Activated naive CD4-positive, alpha-beta T cell treated with anti-CD3 and anti-CD28 coated beads for 36 hours (primary cell): ENCODE data around the gene MYO1B. TPM values are rescaled to one million over a fixed set of nuclear protein-coding genes. Genes with fewer than 3 reads are reported as not detected.

Source experiments
- CTCF ChIA-PET: fragments of 350-600 bp; sonication (Branson Sonifier 250); formaldehyde crosslinking; loops from one replicate; lab custom pipeline; 2021; ENCODE audit warnings: antibody characterized with exemption; lab: Charles Lee
- DNase-seq: peaks from one replicate; pipeline ENCODE4 v3.0.0-alpha.2; 2020
- H3K27ac Mint-ChIP-seq: one replicate; pipeline ENCODE4 v1.8.0; 2021; ENCODE audit warnings: mild to moderate bottlenecking, mixed read lengths
- H3K27me3 Mint-ChIP-seq: one replicate; pipeline ENCODE4 v1.8.0; 2021; ENCODE audit warnings: low read depth, mixed read lengths
- H3K36me3 Mint-ChIP-seq: one replicate; pipeline ENCODE4 v1.8.0; 2021; ENCODE audit warnings: low read depth, mixed read lengths
- H3K4me1 Mint-ChIP-seq: one replicate; pipeline ENCODE4 v1.8.0; 2021; ENCODE audit warnings: low read depth, mixed read lengths
- H3K4me3 Mint-ChIP-seq: one replicate; pipeline ENCODE4 v1.8.0; 2021; ENCODE audit warnings: mild to moderate bottlenecking, moderate library complexity, mixed read lengths
- H3K9me3 Mint-ChIP-seq: one replicate; pipeline ENCODE4 v1.8.0; 2021; ENCODE audit warnings: mixed read lengths
- intact Hi-C: fragments of 100-400 bp; cut with micrococcal nuclease; formaldehyde crosslinking; loops from one replicate; pipeline ENCODE4 v1.15.1; 2023
- total RNA-seq, 2 experiments: library from RNA; stranded (reverse); gene quantifications; one replicate each; pipeline ENCODE4 v1.2.3, GENCODE V29; 2021

MYO1B gene
- total RNA-seq, 2 experiments from 2014 or later: 39.2 to 40.5 TPM

DNA sequence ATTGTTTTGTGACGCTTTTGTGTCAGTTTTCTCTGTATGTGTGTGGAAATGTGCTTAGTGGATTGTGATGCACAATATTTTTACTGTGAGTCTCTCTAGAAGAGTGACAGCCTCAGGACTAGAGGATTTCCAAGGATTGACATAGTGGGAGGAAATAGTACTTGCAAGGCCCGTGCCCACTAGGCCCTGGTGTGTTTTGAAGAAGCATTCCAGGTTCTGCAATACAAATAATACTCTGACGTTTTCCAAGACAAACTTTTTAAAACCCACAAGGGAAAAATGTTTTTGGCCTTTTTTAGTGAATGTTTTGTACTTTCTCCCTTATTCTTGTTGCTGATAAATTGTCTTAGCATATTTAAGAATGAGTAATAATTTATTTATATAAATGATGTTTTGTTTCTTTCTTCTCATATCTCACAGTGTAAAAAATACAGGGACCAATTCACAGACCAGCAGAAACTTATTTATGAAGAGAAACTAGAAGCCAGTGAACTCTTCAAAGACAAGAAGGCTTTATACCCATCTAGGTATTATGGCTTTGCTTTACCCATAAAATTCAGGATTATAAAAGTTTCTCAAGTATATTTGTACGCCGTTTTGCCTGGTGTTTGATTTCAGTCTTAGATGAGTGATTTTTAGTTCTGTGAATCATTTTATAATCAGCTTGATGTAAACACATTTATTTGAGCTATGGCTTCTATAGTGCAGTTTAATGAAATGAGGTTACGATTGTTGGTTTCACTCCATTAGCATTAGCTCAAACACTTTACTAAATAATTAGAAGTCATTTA lies 165.6 kb downstream of the MYO1B start:
- no peak for DNase-seq
- CTCF ChIA-PET: no interaction called here
- Mint-ChIP-seq H3K4me1 (no peaks in the 10 kb centered on the region), H3K9me3 (no peaks in the 10 kb centered on the region), H3K36me3 (peaks cover 22% of the 10 kb centered on the region), H3K27me3 (no peaks in the 10 kb centered on the region), H3K27ac (no peak overlapping the region), H3K4me3 (no peak overlapping the region)
- intact Hi-C loops: no loop called here

DNA sequence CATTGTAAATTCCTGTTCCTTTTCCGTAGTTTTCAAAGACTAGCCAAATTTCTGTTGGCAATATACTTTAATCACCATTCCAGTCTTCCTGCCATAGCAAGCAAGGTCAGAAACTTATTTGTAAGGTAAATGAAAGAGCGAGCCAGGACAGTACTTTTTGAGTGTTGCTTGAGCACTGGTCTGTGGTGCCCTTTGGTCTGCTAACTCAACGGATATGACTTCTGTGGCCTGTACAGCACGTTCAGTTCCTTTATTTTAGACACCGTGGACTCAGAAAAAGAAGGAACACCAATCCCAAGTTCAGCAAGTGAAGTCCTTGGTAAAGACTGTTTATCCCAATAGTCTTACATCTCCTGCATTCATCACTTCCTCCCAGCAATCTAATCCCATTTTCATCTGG lies 166.3 kb downstream of the MYO1B start:
- H3K9me3 Mint-ChIP-seq: no peaks in the 10 kb centered on the region
- CTCF ChIA-PET: interaction anchor here (0.5 kb wide), 1 partner anchor 310 kb away, joined by 3 read pairs; no protein-coding TSS in a partner anchor

DNA sequence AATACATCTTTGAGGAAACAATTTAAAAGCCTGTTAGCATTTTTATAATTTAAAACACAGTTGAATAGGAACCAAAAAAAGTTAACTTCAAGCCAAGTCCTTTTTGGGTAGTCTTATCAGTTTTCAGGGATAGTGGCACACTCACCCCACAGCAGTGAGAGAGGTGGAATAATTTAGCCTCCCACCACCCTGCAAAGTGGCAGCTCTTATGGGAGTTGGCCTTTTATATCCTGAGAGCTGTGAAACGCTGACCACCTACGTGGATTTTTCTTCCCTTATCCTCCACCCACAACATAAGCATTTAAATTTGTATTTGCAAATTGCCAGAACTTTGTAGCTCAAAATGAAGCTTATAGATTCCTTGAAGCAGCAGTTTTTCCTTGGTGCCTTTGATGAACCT lies 167.1 kb downstream of the MYO1B start:
- no peaks in the 10 kb centered on the region for H3K27me3 Mint-ChIP-seq
- DNase-seq: no peak
- H3K27ac Mint-ChIP-seq: no peak overlapping the region

More for the DNA sequence above, 166.3 kb downstream of the MYO1B start:
- Mint-ChIP-seq H3K27me3 (no peaks in the 10 kb centered on the region), H3K36me3 (peaks cover 26% of the 10 kb centered on the region), H3K27ac (no peak overlapping the region), H3K4me1 (peaks cover 3% of the 10 kb centered on the region), H3K4me3 (no peak overlapping the region)
- DNase-seq: no peak
- intact Hi-C loops: no loop called here

DNA sequence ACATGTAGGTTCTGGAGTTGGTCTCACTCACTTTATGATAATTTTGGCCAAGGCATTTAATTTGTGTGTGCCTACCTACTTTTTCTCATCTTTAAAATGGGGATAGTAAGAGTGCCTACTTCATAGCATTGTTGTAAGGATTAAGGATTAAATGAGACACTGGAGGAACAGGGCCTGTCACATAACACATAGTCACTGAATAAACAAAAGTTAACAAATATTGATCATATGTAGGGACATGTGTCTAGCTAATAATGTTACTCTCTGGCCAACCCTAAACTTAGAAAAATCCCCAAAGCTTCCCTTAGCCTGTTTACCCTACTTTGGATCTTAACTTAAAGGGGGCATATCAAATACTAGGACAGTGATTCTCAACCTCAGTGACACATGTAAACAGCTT lies 169.9 kb downstream of the MYO1B start:
- H3K4me1 Mint-ChIP-seq: peaks cover 6% of the 10 kb centered on the region
- no peaks in the 10 kb centered on the region for H3K9me3 Mint-ChIP-seq
- no peaks in the 10 kb centered on the region for H3K27me3 Mint-ChIP-seq
- no peak overlapping the region for H3K27ac Mint-ChIP-seq
- DNase-seq: no peak
- peaks cover 20% of the 10 kb centered on the region for H3K36me3 Mint-ChIP-seq
- no peak overlapping the region for H3K4me3 Mint-ChIP-seq
- CTCF ChIA-PET: interaction anchor here (0.6 kb wide), 1 partner anchor 360 kb away, joined by 4 read pairs; no protein-coding TSS in a partner anchor
- intact Hi-C loops: no loop called here

More for the DNA sequence above, 167.1 kb downstream of the MYO1B start:
- Mint-ChIP-seq H3K4me3 (no peak overlapping the region), H3K36me3 (peaks cover 27% of the 10 kb centered on the region), H3K4me1 (peaks cover 6% of the 10 kb centered on the region), H3K9me3 (no peaks in the 10 kb centered on the region)
- intact Hi-C loops: no loop called here
- CTCF ChIA-PET: interaction anchor here (1.0 kb wide), 1 partner anchor 89 kb away, joined by 3 read pairs; no protein-coding TSS in a partner anchor

DNA sequence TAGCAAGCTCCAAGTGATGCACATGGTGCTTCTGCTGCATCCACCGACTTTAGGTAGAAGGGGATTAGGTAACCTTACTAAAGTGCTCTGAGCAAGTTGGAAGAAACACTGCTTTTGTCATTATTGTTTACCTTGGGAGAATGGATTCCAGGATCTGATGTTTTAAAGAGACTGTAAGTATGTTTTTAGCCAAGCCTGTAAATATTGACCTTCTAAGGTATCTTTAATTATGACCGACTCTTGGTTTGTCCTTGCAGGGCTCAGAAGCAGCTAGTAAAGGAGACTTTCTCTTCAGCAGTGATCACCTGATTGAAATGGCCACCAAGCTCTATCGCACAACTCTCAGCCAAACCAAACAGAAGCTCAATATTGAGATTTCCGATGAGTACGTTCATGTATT lies 170.7 kb downstream of the MYO1B start:
- no peaks in the 10 kb centered on the region for H3K9me3 Mint-ChIP-seq
- H3K4me1 Mint-ChIP-seq: peaks cover 6% of the 10 kb centered on the region
- no peaks in the 10 kb centered on the region for H3K27me3 Mint-ChIP-seq
- intact Hi-C loops: no loop called here
- no peak overlapping the region for H3K4me3 Mint-ChIP-seq
- no peak for DNase-seq
- CTCF ChIA-PET: no interaction called here
- H3K27ac Mint-ChIP-seq: no peak overlapping the region
- H3K36me3 Mint-ChIP-seq: peaks cover 17% of the 10 kb centered on the region

DNA sequence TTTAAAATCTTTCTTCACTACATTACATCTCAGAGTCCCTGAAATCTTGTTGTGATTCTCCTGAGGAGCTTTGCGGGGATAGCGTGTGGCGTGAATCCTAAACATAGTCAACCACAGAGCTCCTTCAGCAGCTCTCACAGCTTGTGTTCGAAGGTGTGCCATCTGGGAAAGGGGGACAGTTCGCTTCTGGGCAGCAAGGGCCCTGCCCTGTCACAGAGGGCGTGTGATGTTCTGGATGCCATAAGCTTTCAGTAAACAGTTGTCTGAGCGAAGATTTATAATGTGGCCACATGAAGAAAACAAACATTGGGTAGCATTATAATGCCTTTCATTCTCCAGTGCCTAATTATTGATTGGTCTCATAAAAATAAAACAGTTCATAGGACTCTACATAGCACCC lies 172.5 kb downstream of the MYO1B start:
- Mint-ChIP-seq H3K27me3 (no peaks in the 10 kb centered on the region), H3K27ac (no peak overlapping the region), H3K36me3 (peaks cover 17% of the 10 kb centered on the region), H3K9me3 (no peaks in the 10 kb centered on the region), H3K4me3 (no peak overlapping the region), H3K4me1 (peaks cover 6% of the 10 kb centered on the region)
- intact Hi-C loops: no loop called here
- CTCF ChIA-PET: no interaction called here
- DNase-seq: no peak

DNA sequence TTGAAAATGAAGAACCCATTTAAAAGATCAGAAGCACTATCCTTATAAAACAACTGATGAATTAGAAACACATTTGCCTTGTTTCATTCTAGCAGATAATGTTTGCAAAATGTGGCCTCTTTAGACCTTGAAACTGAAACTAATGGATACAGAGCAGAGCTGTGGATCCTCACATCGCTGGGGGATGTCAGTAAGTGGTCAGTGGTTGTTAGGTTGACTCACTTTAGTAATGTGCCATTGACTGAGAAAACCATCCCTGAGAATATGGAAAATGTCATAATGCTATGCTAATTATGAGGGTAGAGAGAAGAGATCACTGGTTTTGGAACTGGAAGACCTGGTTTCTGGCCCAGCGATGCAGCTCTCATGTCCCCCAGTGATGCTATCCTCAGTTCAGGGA lies 176.7 kb downstream of the MYO1B start:
- Mint-ChIP-seq H3K27me3 (no peaks in the 10 kb centered on the region), H3K9me3 (no peaks in the 10 kb centered on the region), H3K36me3 (peaks cover 1% of the 10 kb centered on the region), H3K27ac (no peak overlapping the region), H3K4me3 (no peak overlapping the region), H3K4me1 (peaks cover 2% of the 10 kb centered on the region)
- intact Hi-C loops: no loop called here
- no peak for DNase-seq
- CTCF ChIA-PET: no interaction called here

DNA sequence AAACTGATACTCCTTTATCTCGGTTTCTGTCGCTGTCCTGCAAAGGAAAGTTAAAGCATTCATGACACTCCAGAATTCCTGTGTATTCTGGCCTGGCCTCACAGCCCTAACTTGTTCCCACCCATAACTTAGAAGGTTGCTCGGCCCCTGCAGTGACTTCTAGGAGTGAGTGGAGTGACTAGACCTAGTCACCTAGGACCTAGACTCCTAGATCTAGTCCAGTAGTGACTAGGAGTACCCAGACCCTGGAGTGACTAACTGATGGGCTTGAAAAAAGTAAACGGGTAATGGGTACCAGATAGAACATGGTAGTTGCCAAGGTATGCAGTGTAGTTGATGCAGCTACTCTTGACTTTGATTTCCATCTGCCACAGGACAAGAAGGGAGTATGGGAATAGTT lies 181.8 kb downstream of the MYO1B start:
- Mint-ChIP-seq H3K27ac (no peak overlapping the region), H3K27me3 (no peaks in the 10 kb centered on the region), H3K9me3 (no peaks in the 10 kb centered on the region), H3K4me1 (no peaks in the 10 kb centered on the region), H3K36me3 (no peaks in the 10 kb centered on the region), H3K4me3 (no peak overlapping the region)
- CTCF ChIA-PET: no interaction called here
- no peak for DNase-seq
- intact Hi-C loops: no loop called here

DNA sequence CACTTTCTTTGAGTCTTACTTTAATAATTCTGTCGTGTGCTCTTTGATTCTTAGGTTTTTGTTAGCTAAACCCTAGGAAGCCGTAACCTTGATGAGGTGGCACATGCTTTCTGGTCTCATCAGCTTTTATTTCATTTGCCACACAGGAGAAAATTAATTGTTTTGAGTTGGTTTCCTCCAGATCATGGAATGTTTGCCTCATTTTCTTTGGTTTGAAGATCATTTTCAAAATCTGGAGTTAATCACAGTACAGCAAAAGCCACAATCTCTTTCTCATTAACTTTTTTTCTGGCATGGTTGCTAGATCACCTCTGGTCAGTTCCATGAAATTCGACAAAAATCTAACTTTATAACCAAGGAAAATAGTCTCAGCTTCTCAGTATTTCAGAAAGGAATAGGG lies 182.9 kb downstream of the MYO1B start:
- Mint-ChIP-seq H3K4me3 (no peak overlapping the region), H3K36me3 (no peaks in the 10 kb centered on the region), H3K4me1 (no peaks in the 10 kb centered on the region), H3K9me3 (no peaks in the 10 kb centered on the region), H3K27ac (no peak overlapping the region), H3K27me3 (no peaks in the 10 kb centered on the region)
- CTCF ChIA-PET: no interaction called here
- intact Hi-C loops: no loop called here
- DNase-seq: no peak

DNA sequence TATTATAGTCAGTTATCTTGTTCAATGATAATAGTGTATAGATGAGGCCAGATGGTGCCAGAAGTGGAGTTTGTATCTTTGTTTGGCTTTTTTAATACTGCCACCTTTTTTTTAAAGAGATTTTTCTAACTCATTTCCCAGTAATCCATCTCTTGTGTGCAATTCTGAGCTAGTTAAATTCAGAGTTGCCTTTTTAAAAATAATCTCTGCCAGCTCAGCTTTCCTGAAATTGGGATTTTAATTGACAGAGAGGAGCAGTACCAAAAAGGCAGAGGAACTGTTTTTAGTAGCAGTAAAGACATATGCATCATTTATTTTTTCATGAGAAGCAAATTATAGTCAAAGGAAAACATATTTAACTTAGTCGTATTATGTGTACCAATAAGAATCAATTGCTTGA lies 185.3 kb downstream of the MYO1B start:
- no peaks in the 10 kb centered on the region for H3K9me3 Mint-ChIP-seq
- no peak for DNase-seq
- H3K27ac Mint-ChIP-seq: no peak overlapping the region
- no peaks in the 10 kb centered on the region for H3K27me3 Mint-ChIP-seq
- H3K4me1 Mint-ChIP-seq: no peaks in the 10 kb centered on the region
- H3K36me3 Mint-ChIP-seq: no peaks in the 10 kb centered on the region
- H3K4me3 Mint-ChIP-seq: no peak overlapping the region
- CTCF ChIA-PET: no interaction called here
- intact Hi-C loops: no loop called here

DNA sequence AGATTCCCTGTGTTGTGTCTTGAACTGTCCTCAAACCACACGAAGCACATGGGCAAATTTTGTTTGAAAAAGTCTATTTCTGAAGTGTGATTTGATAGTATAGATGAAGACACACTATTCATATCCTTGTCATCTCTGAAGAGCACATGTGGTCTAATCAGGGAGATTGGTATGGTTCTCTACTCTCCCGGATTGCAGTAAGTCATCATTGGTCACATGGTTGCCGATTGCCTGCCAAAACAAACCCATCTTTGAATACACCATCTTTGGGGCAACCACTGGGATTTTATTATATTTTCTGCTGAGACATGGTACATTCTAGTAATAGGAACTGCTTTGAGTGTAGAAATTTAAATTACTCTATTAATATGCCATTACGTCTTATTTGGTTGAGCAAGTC lies 186.9 kb downstream of the MYO1B start:
- intact Hi-C loops: no loop called here
- CTCF ChIA-PET: no interaction called here
- H3K27me3 Mint-ChIP-seq: no peaks in the 10 kb centered on the region
- H3K9me3 Mint-ChIP-seq: no peaks in the 10 kb centered on the region
- DNase-seq: no peak
- H3K27ac Mint-ChIP-seq: no peak overlapping the region
- H3K36me3 Mint-ChIP-seq: no peaks in the 10 kb centered on the region
- H3K4me3 Mint-ChIP-seq: no peak overlapping the region
- H3K4me1 Mint-ChIP-seq: no peaks in the 10 kb centered on the region

DNA sequence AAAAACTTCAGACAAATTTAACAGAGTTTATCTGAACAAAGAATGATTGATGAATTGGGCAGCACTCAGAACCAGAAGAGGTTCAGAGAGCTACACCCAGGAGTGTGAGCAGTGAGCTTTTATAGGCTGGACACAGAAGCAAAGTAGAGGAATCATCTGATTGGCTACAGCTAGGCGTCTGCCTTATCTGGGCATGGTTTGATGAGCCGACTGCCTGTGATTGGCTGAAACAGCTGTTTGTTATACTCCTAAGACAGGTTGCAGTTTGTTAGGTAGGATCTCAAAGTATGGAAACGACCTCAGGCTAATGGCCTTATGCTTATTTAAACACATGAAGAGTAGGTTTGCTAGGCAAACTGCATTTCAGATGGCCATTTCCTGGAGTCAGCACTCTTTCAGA lies 188.9 kb downstream of the MYO1B start:
- no peak overlapping the region for H3K27ac Mint-ChIP-seq
- intact Hi-C loops: no loop called here
- CTCF ChIA-PET: interaction anchor here (0.7 kb wide), 1 partner anchor 77 kb away, joined by 4 read pairs; no protein-coding TSS in a partner anchor
- H3K36me3 Mint-ChIP-seq: no peaks in the 10 kb centered on the region
- no peak for DNase-seq
- no peaks in the 10 kb centered on the region for H3K4me1 Mint-ChIP-seq
- no peaks in the 10 kb centered on the region for H3K27me3 Mint-ChIP-seq
- no peak overlapping the region for H3K4me3 Mint-ChIP-seq
- H3K9me3 Mint-ChIP-seq: no peaks in the 10 kb centered on the region

DNA sequence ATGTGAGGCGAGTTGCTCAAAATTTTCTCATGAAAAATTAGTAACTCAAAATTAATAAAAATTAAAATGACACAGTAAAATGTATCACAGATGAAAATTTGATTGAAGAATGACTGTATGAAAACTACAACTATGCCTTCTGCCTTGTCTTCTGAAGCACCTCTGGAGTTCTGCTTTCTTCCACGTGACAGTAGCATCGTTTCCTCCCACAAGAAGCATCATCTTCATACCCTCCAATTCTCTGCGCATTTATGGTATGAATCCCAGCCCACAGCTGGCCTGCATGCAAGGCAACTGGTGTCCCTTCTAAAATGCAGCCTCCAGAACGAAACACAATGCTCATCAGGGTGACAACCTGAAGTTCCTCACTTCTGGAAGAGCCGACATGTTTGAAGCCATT lies 189.9 kb downstream of the MYO1B start:
- Mint-ChIP-seq H3K27me3 (no peaks in the 10 kb centered on the region), H3K4me1 (no peaks in the 10 kb centered on the region), H3K9me3 (no peaks in the 10 kb centered on the region), H3K27ac (no peak overlapping the region), H3K36me3 (no peaks in the 10 kb centered on the region), H3K4me3 (no peak overlapping the region)
- DNase-seq: no peak
- CTCF ChIA-PET: interaction anchor here (0.6 kb wide), 1 partner anchor 125 kb away, joined by 3 read pairs; no protein-coding TSS in a partner anchor
- intact Hi-C loops: no loop called here
